ENCODE data around the gene KLC1. TPM values are rescaled to one million over a fixed set of nuclear protein-coding genes. Genes with fewer than 3 reads are reported as not detected.
A peak's percentile ranks its signal among the peaks of the same experiment; 100 is the strongest.

Gene KLC1
- total and polyA plus RNA-seq, 2 of the 13 experiments (the other 11 are each of a cell fraction or from before 2014, with no cell fraction given): 53.2 to 63.5 TPM

DNA sequence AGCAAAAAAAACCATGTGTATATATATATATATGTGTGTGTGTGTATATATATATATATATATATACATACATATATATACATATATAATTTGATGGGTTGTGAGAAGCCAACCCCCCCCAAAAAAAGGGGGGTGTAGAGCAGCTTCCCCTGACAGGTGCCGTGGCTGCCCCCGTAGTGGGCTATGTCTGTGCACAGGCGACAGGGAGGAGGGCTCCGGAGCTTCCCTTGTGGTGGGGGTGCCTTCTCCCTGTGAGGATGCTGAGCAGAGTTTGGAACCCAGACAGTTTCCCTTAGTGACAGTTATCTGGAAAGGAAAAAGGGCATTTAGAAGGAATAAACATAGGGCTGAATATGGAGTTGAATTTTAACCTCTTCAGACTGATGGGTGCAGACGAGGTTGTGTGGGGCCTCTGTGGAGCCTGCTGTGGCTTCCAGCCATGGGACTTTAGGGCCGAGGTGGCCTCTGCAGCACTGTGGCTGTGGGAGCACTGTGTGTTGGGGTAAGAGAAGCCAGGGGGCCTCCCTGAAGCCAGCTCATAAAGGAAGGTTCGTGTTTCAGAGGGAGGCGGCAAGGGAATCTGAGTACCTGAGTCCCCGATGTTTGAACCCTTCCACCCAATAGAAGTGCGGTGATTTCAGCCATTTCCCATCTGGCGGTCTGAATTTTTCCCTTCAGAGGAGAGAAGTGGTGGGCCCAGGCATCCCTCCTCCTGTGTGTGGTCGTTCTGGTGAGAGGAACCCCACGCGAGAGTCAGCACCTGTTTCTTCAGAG lies 66.5 kb downstream of the KLC1 start:
- H3K9ac ChIP-seq (ENCODE audit: insufficient read depth, low read depth, low read length): no peak overlapping the region

DNA sequence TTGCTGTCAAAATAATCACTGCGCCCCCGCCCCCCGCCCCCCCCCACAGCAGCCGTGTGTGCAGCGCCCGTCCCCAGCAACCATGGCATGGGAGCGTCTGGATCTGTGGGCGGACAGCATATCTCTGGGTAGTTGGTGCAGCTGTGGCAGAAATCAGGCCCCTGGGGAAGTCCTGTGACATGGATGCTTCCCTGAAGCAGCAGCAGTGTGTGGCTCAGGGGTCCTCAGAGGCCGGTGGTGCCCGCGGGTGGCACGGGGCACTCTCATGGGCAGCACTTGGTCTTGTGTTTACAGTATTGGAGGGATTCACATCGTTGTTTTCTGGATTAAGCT lies 67.0 kb downstream of the KLC1 start:
- BruUV-seq (replicated peaks): no TSS peak
- no peak for FAIRE-seq
- CTCF ChIA-PET (ENCODE audit: low intra/inter-chr PET ratio, low total read pairs): no interaction called here

More for the DNA sequence above, 66.5 kb downstream of the KLC1 start:
- Histone ChIP-seq H3K9me3 (ENCODE audit: low read length) (no peaks in the 10 kb centered on the region), H3K4me2 (ENCODE audit: low read depth, low read length) (no peak overlapping the region), H2AFZ (ENCODE audit: low read length) (no peak overlapping the region), H3K4me1 (ENCODE audit: insufficient read depth, low read length) (peaks cover 8% of the 10 kb centered on the region), H3K36me3 (replicated peaks in 1 of 2; ENCODE audit: control insufficient read depth in 1 of 2, insufficient read depth in 2 of 2, low read length in 2 of 2) (peaks cover 19 to 50% of the 10 kb centered on the region in 2 experiments), H3K27me3 (ENCODE audit: control insufficient read depth in 1 of 2, insufficient read depth in 2 of 2, low read length in 2 of 2) (no peaks in the 10 kb centered on the region), H3K79me2 (ENCODE audit: insufficient read depth, low read length) (no peaks in the 10 kb centered on the region), H3K4me3 (replicated peaks in 1 of 3; ENCODE audit: insufficient read depth in 1 of 3, low read depth in 2 of 3, low read length in 3 of 3) (no peak overlapping the region), H4K20me1 (ENCODE audit: insufficient read depth, low read length) (no peaks in the 10 kb centered on the region), H3K27ac (ENCODE audit: extremely low read length, insufficient read depth, low read length) (no peak overlapping the region)
- intact Hi-C loops (cut with micrococcal nuclease; ENCODE audit: unreplicated experiment) (no loop called here), in situ Hi-C loops (cut with HindIII; ENCODE audit: extremely low pct_ligation_motif_present, low pct_unique_long_range_greater_than_20kb) (no loop called here)
- CTCF ChIA-PET (ENCODE audit: low intra/inter-chr PET ratio, low total read pairs): no interaction called here
- POLR2A ChIA-PET: no interaction called here
- WGBS (ENCODE audit: low lambda C conversion rate): 96% methylated on average over 14 of the region's 14 CpGs
- TF ChIP-seq, protein P1, sequence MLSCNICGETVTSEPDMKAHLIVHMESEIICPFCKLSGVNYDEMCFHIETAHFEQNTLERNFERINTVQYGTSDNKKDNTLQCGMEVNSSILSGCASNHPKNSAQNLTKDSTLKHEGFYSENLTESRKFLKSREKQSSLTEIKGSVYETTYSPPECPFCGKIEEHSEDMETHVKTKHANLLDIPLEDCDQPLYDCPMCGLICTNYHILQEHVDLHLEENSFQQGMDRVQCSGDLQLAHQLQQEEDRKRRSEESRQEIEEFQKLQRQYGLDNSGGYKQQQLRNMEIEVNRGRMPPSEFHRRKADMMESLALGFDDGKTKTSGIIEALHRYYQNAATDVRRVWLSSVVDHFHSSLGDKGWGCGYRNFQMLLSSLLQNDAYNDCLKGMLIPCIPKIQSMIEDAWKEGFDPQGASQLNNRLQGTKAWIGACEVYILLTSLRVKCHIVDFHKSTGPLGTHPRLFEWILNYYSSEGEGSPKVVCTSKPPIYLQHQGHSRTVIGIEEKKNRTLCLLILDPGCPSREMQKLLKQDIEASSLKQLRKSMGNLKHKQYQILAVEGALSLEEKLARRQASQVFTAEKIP (CRISPR knock-in tag; IDR thresholded peaks at IDR 0.05; ENCODE audit: borderline replicate concordance): no peak
- peak; percentile 30 for TF ChIP-seq AGO2 (optimal IDR thresholded peaks at IDR 0.05; ENCODE audit: low read depth, low read length)
- no peak for ATAC-seq
- BruUV-seq (replicated peaks): no TSS peak
- DNase-seq (ENCODE audit: low spot score): no peak
- no peak for FAIRE-seq

More for the DNA sequence above, 67.0 kb downstream of the KLC1 start:
- no peaks in the 10 kb centered on the region for H3K9me3 ChIP-seq (ENCODE audit: low read length)
- no peak overlapping the region for H2AFZ ChIP-seq (ENCODE audit: low read length)
- WGBS (ENCODE audit: low lambda C conversion rate): 93% methylated on average over 11 of the region's 13 CpGs
- no peaks in the 10 kb centered on the region for H4K20me1 ChIP-seq (ENCODE audit: insufficient read depth, low read length)
- H3K4me2 ChIP-seq (ENCODE audit: low read depth, low read length): no peak overlapping the region
- no peaks in the 10 kb centered on the region for H3K27me3 ChIP-seq (ENCODE audit: control insufficient read depth in 1 of 2, insufficient read depth in 2 of 2, low read length in 2 of 2)
- ATAC-seq: no peak
- H3K4me3 ChIP-seq (replicated peaks in 1 of 3; ENCODE audit: insufficient read depth in 1 of 3, low read depth in 2 of 3, low read length in 3 of 3): no peak overlapping the region
- H3K36me3 ChIP-seq (replicated peaks in 1 of 2; ENCODE audit: control insufficient read depth in 1 of 2, insufficient read depth in 2 of 2, low read length in 2 of 2): peaks cover 19 to 50% of the 10 kb centered on the region in 2 experiments
- H3K27ac ChIP-seq (ENCODE audit: extremely low read length, insufficient read depth, low read length): no peak overlapping the region
- in situ Hi-C loops (cut with HindIII; ENCODE audit: extremely low pct_ligation_motif_present, low pct_unique_long_range_greater_than_20kb): no loop called here
- H3K79me2 ChIP-seq (ENCODE audit: insufficient read depth, low read length): no peaks in the 10 kb centered on the region
- intact Hi-C loops (cut with micrococcal nuclease; ENCODE audit: unreplicated experiment): no loop called here
- TF ChIP-seq ZNF761 (CRISPR knock-in tag; conservative IDR thresholded peaks at IDR 0.05) (no peak), RBM22 (optimal IDR thresholded peaks at IDR 0.05; ENCODE audit: low read length) (peak; percentile 9)
- no peak for DNase-seq (ENCODE audit: low spot score)
- no peak overlapping the region for H3K9ac ChIP-seq (ENCODE audit: insufficient read depth, low read depth, low read length)
- POLR2A ChIA-PET: no interaction called here
- H3K4me1 ChIP-seq (ENCODE audit: insufficient read depth, low read length): peaks cover 11% of the 10 kb centered on the region

Data from HepG2 (cell line).